HCT116 (cell line): ENCODE results near the gene RIC8A.

Experiments used
- ATF3 ChIP-seq: IDR thresholded peaks from 2 replicates; pipeline ENCODE4 v1.6.1; 2012
- CEBPB ChIP-seq: IDR thresholded peaks from 2 replicates; pipeline ENCODE4 v1.6.1; 2012; ENCODE audit warnings: low read depth
- CTCF ChIP-seq, 3 experiments: fragments of 200-600 bp in 1 of 3; sonication (generic) in 1 of 3; IDR thresholded peaks in 2 of 3; conservative IDR thresholded peaks in 1 of 3; 2 replicates each; pipeline ENCODE4 v1.5.1; 2012 to 2017; ENCODE audit warnings: low read depth in 2 of 3, low read length in 2 of 3, antibody characterized with exemption in 1 of 3, borderline replicate concordance in 1 of 3, control low read depth in 1 of 3, mild to moderate bottlenecking in 1 of 3, mixed read lengths in 1 of 3, mixed run types in 1 of 3, moderate library complexity in 1 of 3; ENCODE audit not compliant: insufficient read depth in 1 of 3
- EZH2phosphoT487 ChIP-seq: fragments of 200-600 bp; IDR thresholded peaks from 2 replicates; pipeline ENCODE4 v1.6.1; 2018; ENCODE audit warnings: antibody characterized with exemption, borderline replicate concordance
- POLR2A ChIP-seq: IDR thresholded peaks from 2 replicates; pipeline ENCODE4 v1.7.0; 2011; ENCODE audit warnings: borderline replicate concordance; ENCODE audit not compliant: insufficient read depth, insufficient read length; ENCODE audit errors: extremely low read depth
- SRF ChIP-seq: IDR thresholded peaks from 2 replicates; pipeline ENCODE4 v1.6.1; 2012; ENCODE audit warnings: low read depth

- TF ChIP-seq SRF (no peak), POLR2A (no peak), CTCF (IDR thresholded peaks at IDR 0.05 in 2 of 3, conservative IDR thresholded peaks at IDR 0.05 in 1 of 3; ENCODE audit: borderline replicate concordance in 1 of 3, insufficient read depth in 1 of 3, low read depth in 2 of 3, low read length in 2 of 3) (no peak), ATF3 (no peak), CEBPB (no peak), EZH2phosphoT487 (no peak)
Observed at GRCh38 chr11:217704-218103, 10.2 kb downstream of the RIC8A start.
